NCI-H1930 (cell line): ENCODE results near the gene AK9.
"Not testable (repeated sequence)": the region's sequence is repeated elsewhere in the genome, so short reads cannot be mapped to it uniquely, and the experiment has no call there.

Source experiments
- DNase-seq, 2 experiments: peaks; one replicate each; lab custom pipeline; 2025; lab: John Stamatoyannopoulos, UW

AK9 gene

DNA sequence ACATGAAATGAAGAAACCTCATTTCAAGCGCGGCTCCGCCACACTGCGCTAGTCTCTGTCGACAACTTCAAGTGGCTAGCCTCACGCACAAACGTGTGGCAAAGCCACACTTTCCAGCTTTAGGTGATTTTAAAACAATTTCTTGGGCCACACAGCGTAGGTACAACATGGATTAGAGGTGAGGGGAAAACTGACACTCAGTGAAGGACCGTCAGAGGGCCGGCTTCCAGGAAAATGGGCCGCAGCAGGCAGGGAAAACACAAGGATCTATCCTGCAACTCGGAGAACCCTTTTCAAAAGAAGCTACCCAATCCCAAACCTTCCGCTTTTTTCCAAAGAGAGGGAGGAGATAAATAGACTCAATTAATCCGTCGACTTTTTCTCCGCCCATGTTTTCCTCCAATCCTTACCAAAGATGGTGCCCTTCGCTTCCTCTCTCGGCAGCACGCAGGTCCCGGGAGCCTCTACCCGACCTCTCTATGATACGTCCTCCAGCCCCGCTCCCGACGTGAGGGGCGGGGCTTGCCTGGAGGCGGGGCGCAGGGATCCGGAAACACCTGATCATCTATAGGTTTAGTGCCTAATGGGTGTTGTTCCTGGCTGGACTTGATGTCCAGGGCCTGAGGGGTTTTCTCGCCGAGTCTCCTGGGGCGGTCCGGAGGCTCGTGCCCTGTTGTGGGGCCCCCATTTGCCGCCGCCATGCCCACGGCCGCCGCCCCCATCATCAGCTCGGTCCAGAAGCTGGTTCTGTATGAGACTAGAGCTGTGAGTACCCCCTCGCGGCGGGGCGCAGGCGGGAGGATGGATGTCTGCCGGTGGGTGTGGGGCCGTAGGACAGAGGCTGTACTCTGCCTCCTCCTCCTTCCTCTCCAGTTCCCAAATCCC lies at the start of gene AK9, which contains the start of gene FIG4:
Gene AK9, minus strand, starts transcription at position 466 of the 885 bp plus-strand sequence. CDS start 15,457 bp downstream, outside the sequence.
Gene FIG4, plus strand, starts transcription at position 560 of the 885 bp plus-strand sequence. Its CDS starts 140 bp downstream, at position 700.
- peak; percentile 89 to 94 for DNase-seq

DNA sequence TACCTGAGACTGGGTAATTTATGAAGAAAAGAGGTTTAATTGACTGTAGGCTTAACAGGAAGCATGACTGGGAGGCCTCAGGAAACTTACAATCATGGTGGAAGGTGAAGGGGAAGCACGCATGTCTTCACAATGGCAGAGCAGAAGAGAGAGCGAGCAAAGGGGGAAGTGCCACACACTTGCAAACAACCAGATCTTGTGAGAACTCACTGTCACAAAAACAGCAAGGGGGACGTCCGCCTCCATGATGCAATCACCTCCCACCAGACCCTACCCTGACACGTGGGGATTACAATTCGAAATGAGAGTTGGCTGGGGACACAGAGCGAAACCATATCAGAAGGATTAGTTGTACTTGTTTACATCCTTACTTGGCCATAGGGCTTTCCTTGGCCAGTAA lies 49.8 kb upstream of the AK9 start:
- DNase-seq: no peak

DNA sequence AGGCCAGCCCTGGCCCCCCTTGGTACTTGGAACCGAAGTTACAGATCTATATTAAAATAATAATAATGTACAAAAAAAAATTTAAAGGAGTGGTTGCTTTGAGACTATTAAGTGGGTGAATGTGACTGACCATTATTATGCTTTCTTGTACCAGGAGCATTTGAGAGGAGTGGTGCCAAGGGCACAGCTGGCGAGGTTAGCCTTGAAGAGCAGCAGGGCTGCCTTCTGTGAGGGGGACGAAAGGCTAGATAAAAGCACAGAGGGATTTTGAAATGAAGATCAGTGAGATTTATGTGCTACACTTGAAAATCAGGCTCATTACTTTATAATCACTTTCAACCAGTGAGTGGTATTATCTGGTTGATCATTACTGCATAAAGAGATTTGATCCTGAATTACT lies 48.7 kb upstream of the AK9 start:
- no peak for DNase-seq

DNA sequence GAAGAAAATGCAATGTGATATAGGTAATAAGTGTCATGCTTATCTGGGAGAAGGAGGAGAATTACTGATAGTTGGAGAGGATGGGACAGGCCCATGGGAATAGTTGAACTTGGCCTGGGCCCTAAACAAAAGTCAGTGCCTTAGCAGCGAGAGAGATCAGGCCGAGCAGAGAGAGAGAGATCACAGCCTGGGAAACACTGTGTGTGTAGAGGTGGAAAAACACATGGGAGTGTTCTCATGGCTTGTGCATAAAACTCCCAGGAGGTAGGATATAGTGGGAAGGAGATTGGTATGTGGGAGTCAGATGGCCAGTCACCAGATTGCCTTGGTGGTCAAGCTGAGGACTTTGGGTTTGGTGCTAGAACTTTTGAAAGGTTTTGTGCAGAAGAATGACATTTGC lies 47.7 kb upstream of the AK9 start:
- no peak for DNase-seq

DNA sequence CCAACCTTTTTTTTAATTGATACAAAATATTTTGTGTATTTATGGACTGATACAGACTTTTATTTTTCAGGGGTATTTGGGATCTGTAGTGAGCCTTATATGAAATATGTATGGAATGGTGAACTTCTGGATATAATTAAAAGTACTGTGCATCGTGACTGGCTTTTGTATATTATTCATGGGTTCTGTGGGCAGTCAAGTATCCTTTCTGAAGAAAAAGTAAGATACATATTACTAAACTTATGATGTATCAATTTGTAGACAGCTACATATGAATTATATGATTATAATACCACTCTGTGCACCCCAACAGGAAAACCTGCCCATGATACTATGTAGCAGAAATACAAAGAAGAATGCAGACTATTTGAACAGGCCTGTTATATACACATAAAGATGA lies 47.3 kb upstream of the AK9 start:
- no peak for DNase-seq

DNA sequence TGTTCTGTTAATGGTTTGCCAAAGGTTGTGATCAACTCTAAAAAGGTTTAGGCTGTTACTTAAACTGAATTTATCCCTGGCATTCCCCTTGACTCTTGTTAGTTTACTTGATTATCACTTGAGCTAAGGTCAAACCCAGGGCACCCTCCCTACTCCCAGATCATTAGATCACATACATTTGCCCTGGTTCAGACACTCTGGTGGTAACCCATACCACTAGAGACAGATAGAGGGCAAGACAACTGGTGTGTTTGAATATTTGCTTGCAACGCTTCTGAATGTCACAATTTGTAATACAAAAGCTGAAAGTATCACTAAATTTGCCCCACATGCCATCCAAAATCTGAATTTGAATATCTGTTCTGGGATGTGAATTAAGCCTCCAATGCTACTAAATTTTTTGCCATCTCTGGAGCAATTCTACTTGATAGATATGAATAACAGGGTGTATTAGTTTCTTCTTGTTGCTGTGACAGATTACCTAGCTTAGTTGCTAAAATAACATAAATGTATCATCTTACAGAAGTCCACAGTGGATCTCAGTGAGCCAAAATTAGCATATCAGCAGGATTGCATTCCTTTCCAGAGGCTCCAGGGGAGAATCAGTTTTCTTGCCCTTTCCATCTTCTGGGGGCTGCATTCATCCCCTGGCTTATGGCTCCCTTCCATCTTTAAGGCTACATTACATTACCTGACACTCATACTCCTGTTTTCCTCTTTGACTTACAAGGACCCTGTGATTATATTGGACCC lies 45.4 kb upstream of the AK9 start:
- no peak for DNase-seq

DNA sequence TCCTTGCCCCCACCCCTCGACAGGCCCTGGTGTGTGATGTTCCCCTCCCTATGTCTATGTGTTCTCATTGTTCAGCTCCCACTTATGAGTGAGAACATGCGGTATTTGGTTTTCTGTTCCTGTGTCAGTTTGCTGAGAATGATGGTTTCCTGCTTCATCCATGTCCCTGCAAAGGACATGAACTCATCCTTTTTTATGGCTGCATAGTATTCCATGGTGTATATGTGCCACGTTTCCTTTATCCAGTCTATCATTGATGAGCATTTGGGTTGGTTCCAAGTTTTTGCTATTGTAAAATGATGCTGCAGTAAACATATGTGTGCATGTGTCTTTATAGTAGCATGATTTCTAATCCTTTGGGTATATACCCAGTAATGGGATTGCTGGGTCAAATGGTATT lies 34.2 kb upstream of the AK9 start:
- not testable (repeated sequence) for DNase-seq

DNA sequence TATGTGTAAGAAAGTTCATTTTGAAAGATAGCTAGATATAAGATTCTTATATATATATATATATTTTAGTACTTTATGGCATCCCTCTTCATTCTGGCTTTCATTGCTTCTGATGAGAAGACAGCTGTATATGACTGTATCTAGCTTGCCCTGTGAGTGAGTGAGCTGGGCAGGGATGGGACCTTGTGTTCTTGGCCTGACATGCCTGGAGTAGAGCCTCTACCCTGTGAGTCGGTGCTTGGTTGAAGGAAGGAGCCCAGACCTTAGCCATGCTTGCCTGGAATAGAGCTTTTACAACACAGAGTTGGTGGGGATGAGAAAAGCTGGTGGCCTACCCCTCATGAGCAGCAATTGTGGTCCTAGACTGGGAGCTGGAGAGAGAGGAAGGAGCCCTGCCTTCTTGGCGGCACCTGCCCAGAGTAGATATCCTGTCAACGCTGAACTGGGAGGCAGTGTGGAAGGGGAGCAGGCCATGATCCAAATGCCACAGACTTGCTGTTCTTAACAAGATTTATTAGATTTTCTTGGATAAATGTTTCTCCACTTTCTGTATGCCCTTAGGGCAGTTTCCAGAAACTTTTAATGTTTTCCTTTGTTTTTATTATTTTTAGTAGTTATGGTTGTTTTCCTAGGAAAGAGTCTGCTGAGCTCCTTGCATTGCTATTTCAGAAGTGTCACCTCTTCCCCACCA lies 31.7 kb upstream of the AK9 start:
- DNase-seq: no peak

DNA sequence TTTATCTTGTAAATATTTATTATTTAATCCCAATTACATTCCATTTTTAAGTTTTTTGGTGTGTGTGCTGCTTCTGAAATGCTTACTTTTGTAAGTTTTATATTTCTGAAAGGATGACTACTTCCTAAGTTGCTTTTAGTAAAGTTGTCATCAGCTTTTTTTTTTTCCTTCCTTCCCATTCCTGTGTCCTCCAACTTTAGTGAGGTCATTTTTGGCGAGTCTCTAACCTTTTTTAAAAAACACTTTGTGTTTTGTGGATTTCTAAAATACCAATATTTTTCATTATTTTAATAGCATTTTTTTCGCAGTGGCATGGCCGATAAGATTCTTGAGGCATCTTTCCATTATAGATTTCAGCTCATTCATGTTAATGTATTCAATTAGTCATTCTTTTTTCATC lies 31.0 kb upstream of the AK9 start:
- no peak for DNase-seq

DNA sequence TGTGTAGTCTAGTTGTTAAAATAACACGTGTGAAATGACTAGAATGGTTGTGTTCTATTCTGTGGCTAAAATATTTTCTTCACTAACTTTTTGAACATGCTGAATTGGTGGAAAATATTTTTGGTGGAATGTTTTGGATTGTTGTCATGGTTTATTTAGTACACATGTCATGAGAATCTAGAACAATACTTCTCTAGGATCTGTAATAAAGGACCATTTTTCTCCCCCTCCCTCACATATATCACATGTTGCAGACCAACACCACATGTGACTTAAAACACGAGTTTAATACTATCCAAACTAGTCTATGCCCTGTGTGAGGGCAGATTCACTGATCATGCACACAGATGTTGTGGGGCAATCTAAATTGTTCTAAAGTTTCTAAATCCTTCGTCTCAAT lies 29.3 kb upstream of the AK9 start:
- no peak for DNase-seq

DNA sequence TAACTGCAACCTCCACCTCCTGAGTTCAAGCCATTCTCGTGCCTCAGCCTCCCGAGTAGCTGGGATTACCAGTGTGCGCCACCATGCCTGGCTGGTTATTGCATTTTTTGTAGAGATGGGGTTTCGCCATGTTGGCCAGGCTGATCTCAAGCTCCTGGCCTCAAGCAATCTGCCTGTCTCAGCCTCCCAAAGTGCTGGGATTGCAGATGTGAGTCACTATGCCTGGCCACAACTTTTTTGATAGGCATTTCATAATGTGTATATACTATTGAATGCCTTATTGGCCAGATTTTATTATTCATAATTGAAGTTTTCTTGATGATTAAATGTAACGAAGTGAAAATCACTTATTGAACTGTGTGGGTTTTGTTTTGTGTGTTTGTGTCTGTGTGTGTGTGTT lies 28.0 kb upstream of the AK9 start:
- DNase-seq: no peak

DNA sequence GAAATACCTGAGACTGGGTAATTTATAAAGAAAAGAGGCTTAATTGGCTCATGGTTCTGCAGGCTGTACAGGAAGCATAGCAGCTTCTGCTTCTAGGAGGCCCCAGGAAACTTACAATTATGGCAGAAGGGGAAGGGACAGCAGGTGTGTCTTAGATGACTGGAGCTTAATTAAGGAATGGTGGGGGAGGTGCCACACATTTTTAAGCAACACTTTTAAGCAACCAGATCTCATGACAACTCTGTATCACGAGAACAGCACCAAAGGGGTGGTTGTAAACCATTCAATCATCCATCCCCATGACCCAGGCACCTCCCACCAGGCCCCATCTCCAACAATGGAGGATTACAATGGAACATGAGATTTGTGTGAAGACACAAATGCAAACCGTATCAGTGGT lies 27.0 kb upstream of the AK9 start:
- DNase-seq: no peak

DNA sequence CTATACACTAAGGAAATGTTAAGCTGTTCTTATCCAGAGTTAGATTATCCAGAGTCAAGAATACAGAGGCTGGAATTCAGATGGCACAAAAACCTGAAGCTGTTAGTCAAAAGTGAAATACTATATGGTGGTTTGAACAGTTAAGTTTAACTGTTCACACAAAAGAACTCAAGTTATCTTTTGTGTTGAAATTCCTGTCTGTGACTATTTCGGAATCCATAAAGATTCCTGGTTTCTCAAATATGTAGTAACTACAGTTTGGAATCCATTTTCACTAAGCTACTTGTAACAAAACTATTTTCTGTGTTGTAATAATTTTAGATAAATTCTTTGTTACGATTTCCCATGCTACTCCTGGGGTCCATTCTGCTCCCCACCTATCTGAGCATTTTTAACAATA lies 24.6 kb upstream of the AK9 start:
- DNase-seq: no peak

DNA sequence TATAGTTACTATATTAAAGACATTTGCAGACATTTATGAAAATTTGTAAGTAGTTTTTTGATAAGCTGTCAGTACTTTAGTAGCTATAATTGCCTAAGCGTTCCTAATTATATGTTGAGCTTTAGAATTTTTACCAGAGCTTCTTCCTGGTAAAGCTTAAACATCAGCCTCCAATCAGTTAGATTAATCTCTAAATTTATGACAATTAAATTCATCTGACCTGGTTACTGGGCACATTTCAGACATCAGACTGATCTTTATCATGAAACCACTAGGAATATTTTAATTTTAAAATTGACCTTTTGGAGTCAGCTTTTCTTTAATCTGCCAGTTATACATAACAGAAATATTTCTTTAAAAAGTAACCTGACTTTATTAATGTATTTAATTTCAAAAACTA lies 23.6 kb upstream of the AK9 start:
- no peak for DNase-seq

DNA sequence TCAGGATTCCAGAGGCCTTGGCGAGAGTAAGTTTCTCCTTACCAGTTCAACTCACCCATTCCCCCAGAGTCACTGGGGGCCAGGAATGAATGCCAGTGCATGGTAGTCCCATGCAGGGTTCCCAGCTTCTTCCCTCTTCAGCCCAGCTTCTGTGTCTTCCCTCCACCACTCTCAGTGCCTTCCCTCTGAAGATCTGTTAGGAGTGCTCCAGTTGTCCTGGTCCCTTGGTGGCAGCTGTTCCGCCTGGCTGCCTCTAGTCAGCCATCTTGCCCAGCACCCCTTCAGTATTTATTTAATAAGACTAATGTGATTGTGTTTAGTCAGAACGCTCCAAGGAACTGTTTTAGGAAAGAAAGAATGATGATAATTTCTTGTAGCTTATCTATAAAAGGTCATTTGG lies 23.2 kb upstream of the AK9 start:
- DNase-seq: no peak

DNA sequence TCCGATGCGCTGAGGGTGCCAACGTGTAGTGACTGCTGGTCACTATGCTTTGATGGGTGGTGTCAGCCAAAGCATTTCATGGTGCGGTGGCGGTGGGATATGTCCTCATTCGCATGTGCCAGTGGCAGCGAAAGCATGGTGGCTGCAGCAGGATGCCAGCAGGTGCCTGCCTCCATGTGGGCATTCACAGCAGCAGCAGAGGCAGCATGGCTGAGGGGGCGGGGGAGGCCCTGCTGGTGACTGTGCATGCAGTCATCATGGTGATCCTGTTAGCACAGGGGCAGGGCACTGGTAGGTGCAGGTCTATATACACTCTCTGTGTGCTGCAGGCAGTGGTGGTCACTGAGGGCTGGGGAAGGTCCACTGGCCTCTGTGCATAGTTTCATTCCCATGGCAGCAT lies 22.1 kb upstream of the AK9 start:
- no peak for DNase-seq

DNA sequence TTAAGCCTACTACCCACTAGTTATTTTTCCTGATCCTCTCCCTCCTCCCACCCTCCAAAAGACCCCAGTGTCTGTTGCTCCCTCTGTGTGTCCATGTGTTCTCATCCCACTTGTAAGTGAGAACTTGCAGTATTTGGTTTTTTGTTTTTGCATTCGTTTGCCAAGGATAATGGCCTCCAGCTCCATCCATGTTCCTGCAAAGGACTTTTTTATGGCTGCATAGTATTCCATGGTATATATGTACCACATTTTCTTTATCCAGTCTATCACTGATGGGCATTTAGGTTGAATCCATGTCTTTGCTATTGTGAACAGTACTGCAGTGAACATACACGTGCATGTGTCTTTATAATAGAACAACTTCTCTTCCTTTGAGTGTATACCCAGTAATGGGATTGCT lies 17.1 kb upstream of the AK9 start:
- DNase-seq: not testable (repeated sequence)

DNA sequence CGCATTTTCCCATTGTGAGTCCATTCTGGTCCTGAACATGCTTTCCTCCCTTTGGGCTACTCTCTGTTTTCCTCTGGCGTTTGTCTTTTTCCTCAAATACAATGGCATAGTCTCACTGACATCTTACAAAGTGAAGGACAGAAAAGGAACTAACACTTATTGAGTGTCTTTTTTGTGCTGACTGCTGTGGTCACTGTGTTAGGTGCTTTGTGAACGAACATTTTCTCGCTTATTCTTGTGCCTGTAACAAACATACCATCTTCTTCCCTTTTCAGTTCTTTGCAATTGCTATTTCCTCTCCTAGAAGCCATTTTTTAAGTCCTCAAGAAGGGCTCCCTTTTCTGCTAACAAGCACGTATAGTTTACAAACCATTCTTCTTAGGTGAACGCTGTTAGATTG lies 15.5 kb upstream of the AK9 start:
- DNase-seq: no peak

DNA sequence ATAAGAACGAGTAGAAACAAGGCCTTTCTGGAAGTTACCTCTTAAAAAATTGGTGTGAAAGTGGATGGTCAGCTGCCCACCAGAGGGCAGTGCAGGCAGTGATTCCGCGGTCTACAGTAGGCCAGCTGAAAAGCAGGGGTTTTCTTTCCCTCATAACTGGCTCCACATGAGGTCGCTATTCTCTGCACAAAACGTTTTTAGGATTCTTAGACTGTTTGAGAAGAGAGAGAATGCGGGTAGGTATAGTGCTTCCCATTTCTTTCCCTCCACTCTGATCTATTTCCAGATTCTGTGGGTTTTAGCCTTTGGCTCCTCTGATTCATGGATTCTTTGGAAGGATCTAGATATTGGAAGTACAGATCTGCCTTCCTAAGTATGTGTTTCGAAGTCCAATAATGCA lies 14.3 kb upstream of the AK9 start:
- DNase-seq: peak; percentile 52 to 83

DNA sequence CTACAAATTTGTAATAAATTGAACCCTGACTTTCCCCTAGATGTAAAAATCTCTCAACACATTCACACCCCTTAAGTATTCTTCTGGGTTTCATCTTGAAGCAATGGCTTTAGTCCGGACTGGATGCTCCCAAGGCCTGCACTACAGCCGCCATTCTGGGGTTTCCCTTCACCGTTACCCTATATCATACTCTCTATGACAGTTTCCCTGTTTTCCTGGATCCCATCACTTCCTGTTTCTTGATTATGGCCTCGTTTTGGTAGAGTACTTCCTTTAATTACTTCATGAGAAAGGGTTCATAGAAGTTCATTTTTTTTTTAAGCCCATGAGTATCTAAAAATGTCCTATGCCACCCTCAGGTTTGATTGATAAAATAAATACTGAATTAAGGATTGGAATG lies 11.8 kb upstream of the AK9 start:
- DNase-seq: no peak

DNA sequence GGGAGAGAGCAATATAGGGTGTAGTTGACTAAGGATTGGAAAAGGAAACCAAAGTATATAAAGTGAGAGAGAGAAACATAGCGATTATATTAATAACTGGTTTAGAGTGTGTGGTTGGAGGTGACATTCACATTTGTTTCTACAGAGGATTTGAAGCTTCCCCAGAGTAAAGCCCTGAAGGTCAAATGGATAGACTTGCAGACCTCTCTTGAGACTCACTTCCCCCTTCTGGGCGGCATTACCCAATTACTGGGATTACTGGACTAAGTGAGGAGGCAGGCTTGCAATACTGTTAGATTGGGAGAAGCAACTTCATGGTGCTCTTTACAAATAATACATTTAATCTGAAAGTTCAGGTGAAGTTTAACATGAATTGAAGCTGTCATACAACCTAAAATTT lies 10.8 kb upstream of the AK9 start:
- DNase-seq: no peak

DNA sequence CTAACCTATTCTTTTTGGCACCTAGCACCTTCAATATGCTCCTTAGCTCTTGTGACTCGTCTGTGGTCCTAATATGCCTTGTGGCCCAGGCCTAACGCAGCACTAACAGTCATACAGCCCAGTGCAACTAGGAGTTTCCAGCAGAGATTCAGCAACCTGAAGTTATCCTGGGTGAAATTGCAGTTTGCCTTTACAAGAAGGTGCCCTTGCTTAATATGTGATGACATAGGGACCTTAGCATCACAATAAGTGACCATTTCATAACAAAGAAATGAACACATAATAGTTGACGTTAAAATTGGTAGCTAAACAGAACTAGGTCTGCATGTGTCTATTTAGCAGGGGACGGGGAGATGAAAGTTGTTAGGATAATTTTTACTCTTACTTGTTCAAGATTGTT lies 10.2 kb upstream of the AK9 start:
- DNase-seq: no peak

DNA sequence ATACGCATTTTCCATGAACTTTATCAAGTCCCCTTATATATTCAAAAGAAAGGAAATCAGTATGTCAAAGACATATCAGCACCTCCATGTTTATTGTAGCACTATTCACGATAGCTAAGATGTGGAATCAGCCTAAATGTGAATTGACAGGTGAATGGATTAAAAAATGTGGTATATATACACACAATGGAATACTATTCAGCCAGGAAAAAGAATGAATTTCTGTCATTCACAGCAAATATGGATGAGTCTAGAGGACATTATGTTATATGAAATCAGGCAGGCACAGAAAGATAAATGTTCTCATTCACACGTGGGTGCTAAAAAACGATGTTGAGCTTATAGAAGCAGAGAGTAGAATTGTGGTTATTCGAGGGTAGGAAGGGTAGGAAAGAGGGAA lies 5.4 kb upstream of the AK9 start:
- no peak for DNase-seq
